ENCODE measurements around the gene MRTFA.
"Not testable (repeated sequence)": the region's sequence is repeated elsewhere in the genome, so short reads cannot be mapped to it uniquely, and the experiment has no call there.

Gene MRTFA

GRCh38 chr22:40585310-40585751 is 51.2 kb downstream of the MRTFA start:
- TF ChIP-seq CTCF (IDR thresholded peaks at IDR 0.05; ENCODE audit: extremely low read depth, missing control alignments), result no peak
- no peak for DNase-seq (ENCODE audit: low spot score)

GRCh38 chr22:40584766-40585165 is 51.8 kb downstream of the MRTFA start:
- DNase-seq (ENCODE audit: low spot score), result not testable (repeated sequence)

DNA sequence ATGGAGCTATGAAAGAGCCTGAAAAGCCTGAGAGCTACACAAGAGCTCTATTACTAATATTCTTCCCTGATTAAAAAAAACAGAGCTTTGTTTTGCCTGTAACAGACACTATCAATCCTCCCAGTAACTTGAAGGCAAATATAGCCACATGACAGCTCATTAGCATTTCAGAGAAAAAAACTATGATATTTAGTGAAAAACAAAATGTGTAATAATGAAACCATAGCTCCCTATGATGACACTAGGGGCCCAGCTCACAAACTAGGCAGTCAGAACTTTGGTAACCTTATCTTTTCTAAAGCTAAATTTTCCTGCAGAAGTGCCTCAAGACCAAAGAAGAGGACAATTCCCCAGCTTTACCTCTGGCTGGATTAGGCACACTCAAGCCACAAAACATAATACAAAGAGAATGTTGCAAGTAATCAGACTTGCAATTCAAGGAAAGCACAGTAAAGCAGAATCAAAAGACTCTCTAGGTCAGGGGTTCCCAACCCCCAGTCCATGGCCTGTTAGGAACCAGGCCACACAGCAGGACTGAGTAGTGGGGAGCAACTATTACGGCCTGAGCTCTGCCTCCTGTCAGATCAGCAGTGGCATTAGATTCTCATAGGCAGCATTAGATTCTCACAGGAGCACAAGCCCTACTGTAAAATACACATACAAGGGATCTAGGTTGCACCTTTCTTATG is 53.3 kb downstream of the MRTFA start:
- peak; percentile 48 for DNase-seq (ENCODE audit: low spot score)
- no peak for TF ChIP-seq CTCF (IDR thresholded peaks at IDR 0.05; ENCODE audit: extremely low read depth, missing control alignments)

DNA sequence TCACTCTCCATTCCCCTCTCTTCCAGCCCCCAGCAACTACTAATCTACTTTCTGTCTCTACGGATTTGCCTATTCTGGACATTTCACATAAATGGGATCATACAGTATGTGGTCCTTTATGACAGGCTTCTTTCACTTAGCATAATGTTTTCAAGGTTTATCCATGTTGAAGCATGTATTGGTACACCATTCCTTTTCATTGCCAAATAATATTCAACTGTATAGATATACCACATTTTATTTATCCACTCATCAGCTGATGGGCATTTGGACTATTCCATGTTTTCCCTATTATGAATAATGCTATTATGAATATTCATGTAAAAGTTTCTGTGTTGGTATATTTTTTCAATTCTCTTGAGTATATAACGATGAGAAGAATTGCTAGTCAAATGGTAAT is 54.5 kb downstream of the MRTFA start:
- no peak for DNase-seq (ENCODE audit: low spot score)
- no peak for TF ChIP-seq CTCF (IDR thresholded peaks at IDR 0.05; ENCODE audit: extremely low read depth, missing control alignments)

DNA sequence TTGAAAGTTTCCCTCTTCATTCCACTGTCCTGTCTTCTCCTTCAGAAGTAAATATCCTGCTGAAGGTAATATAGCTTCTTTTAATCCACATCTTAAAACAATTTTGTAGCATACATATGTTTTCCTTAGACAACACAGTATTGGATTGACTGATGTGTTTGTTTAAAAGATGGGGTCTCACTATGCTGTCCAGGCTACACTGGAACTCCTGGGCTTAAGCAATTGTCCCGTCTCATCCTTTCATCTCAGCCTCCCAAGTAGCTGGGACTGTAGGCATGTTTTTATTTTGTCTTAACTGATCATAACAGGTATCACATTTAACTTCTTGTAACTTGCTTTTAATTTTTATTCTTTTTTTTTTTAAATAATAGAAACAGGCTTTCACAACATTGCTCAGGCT is 55.9 kb downstream of the MRTFA start:
- DNase-seq (ENCODE audit: low spot score), result no peak
- no peak for TF ChIP-seq CTCF (IDR thresholded peaks at IDR 0.05; ENCODE audit: extremely low read depth, missing control alignments)

GRCh38 chr22:40578171-40578570 is 58.3 kb downstream of the MRTFA start:
- TF ChIP-seq CTCF (IDR thresholded peaks at IDR 0.05; ENCODE audit: extremely low read depth, missing control alignments), result no peak
- peak; percentile 12 for DNase-seq (ENCODE audit: low spot score)

GRCh38 chr22:40572976-40573375 is 63.5 kb downstream of the MRTFA start:
- no peak for TF ChIP-seq CTCF (IDR thresholded peaks at IDR 0.05; ENCODE audit: extremely low read depth, missing control alignments)
- no peak for DNase-seq (ENCODE audit: low spot score)

- no peak for TF ChIP-seq CTCF (IDR thresholded peaks at IDR 0.05; ENCODE audit: extremely low read depth, missing control alignments)
- no peak for DNase-seq (ENCODE audit: low spot score)
Measured at GRCh38 chr22:40571887-40572286, 64.6 kb downstream of the MRTFA start.

Measured in GM20000 (cell line).